IPS-15b (cell line): Measurements from ENCODE around the gene HIPK1.

ENCODE experiments used
- H3K27me3 ChIP-seq: one replicate; pipeline ENCODE4 v1.6.1; 2013; ENCODE audit warnings: low read length; ENCODE audit not compliant: control insufficient read depth, insufficient read depth
- H3K36me3 ChIP-seq: one replicate; pipeline ENCODE4 v1.6.1; 2013; ENCODE audit warnings: low read length; ENCODE audit not compliant: control insufficient read depth, insufficient read depth
- H3K4me1 ChIP-seq: one replicate; pipeline ENCODE4 v1.6.1; 2013; ENCODE audit warnings: mild to moderate bottlenecking, low read length; ENCODE audit not compliant: control insufficient read depth, insufficient read depth
- H3K4me3 ChIP-seq: one replicate; pipeline ENCODE4 v1.5.1; 2013; ENCODE audit warnings: low read depth, low read length
- H3K9ac ChIP-seq: one replicate; pipeline ENCODE4 v1.6.1; 2013; ENCODE audit warnings: low read depth, mild to moderate bottlenecking, low read length
- H3K9me3 ChIP-seq: one replicate; pipeline ENCODE4 v1.6.1; 2013; ENCODE audit warnings: mild to moderate bottlenecking, low read length; ENCODE audit not compliant: control insufficient read depth, insufficient read depth

Gene HIPK1

GRCh38 chr1:113928941-113929749 lies at the start of gene HIPK1:
HIPK1 (plus strand) TSS chr1:113929324.
- H3K27me3 ChIP-seq: peaks cover 1% of the 10 kb centered on the region
- peak within 1 kb of the TSS; percentile 78 for H3K4me3 ChIP-seq
- H3K36me3 ChIP-seq: no peaks in the 10 kb centered on the region
- peaks cover 5% of the 10 kb centered on the region for H3K4me1 ChIP-seq
- H3K9me3 ChIP-seq: no peaks in the 10 kb centered on the region
- peak within 1 kb of the TSS; percentile 82 for H3K9ac ChIP-seq

- no peaks in the 10 kb centered on the region for H3K36me3 ChIP-seq
- H3K27me3 ChIP-seq: no peaks in the 10 kb centered on the region
- H3K9me3 ChIP-seq: no peaks in the 10 kb centered on the region
- H3K4me3 ChIP-seq: no peak overlapping the region
- no peaks in the 10 kb centered on the region for H3K4me1 ChIP-seq
- no peak overlapping the region for H3K9ac ChIP-seq
These were observed 49.4 kb upstream of the HIPK1 start for GRCh38 chr1:113879739-113880038.

- Histone ChIP-seq H3K27me3 (no peaks in the 10 kb centered on the region), H3K4me3 (no peak overlapping the region), H3K4me1 (no peaks in the 10 kb centered on the region), H3K9me3 (no peaks in the 10 kb centered on the region), H3K36me3 (no peaks in the 10 kb centered on the region), H3K9ac (no peak overlapping the region)
These were observed 47.5 kb upstream of the HIPK1 start for GRCh38 chr1:113881661-113882060.

GRCh38 chr1:113886417-113887401 lies 42.4 kb upstream of the HIPK1 start:
- no peaks in the 10 kb centered on the region for H3K36me3 ChIP-seq
- H3K27me3 ChIP-seq: no peaks in the 10 kb centered on the region
- H3K4me1 ChIP-seq: no peaks in the 10 kb centered on the region
- H3K4me3 ChIP-seq: no peak overlapping the region
- H3K9ac ChIP-seq: no peak overlapping the region
- H3K9me3 ChIP-seq: no peaks in the 10 kb centered on the region

GRCh38 chr1:113887402-113888175 lies 41.5 kb upstream of the HIPK1 start, which contains the start of gene BCL2L15:
BCL2L15 (minus strand) TSS chr1:113887581; CDS start chr1:113887375, 206 bp downstream.
- Histone ChIP-seq H3K9ac (no peak within 1 kb of the TSS), H3K4me3 (no peak within 1 kb of the TSS), H3K4me1 (no peaks in the 10 kb centered on the region), H3K36me3 (no peaks in the 10 kb centered on the region), H3K9me3 (no peaks in the 10 kb centered on the region), H3K27me3 (no peaks in the 10 kb centered on the region)

- Histone ChIP-seq H3K9me3 (no peaks in the 10 kb centered on the region), H3K36me3 (no peaks in the 10 kb centered on the region), H3K4me1 (no peaks in the 10 kb centered on the region), H3K4me3 (no peak overlapping the region), H3K9ac (no peak overlapping the region), H3K27me3 (no peaks in the 10 kb centered on the region)
These were observed 38.3 kb upstream of the HIPK1 start for GRCh38 chr1:113890816-113891215.

- Histone ChIP-seq H3K9ac (no peak overlapping the region), H3K9me3 (no peaks in the 10 kb centered on the region), H3K27me3 (no peaks in the 10 kb centered on the region), H3K36me3 (no peaks in the 10 kb centered on the region), H3K4me3 (no peak overlapping the region), H3K4me1 (no peaks in the 10 kb centered on the region)
These were observed 37.4 kb upstream of the HIPK1 start for GRCh38 chr1:113891631-113892220.

- H3K36me3 ChIP-seq: peaks cover 5% of the 10 kb centered on the region
These were observed 35.9 kb upstream of the HIPK1 start for GRCh38 chr1:113893267-113893666.

GRCh38 chr1:113895098-113895497 lies 34.0 kb upstream of the HIPK1 start:
- H3K9ac ChIP-seq: no peak overlapping the region
- no peaks in the 10 kb centered on the region for H3K4me1 ChIP-seq
- H3K36me3 ChIP-seq: peaks cover 5% of the 10 kb centered on the region
- H3K9me3 ChIP-seq: no peaks in the 10 kb centered on the region
- no peak overlapping the region for H3K4me3 ChIP-seq
- H3K27me3 ChIP-seq: no peaks in the 10 kb centered on the region

More at GRCh38 chr1:113893267-113893666, 35.9 kb upstream of the HIPK1 start:
- no peaks in the 10 kb centered on the region for H3K9me3 ChIP-seq
- no peak overlapping the region for H3K4me3 ChIP-seq
- no peaks in the 10 kb centered on the region for H3K4me1 ChIP-seq
- no peak overlapping the region for H3K9ac ChIP-seq
- H3K27me3 ChIP-seq: no peaks in the 10 kb centered on the region

GRCh38 chr1:113895961-113896360 lies 33.2 kb upstream of the HIPK1 start:
- H3K36me3 ChIP-seq: peaks cover 5% of the 10 kb centered on the region
- no peak overlapping the region for H3K4me3 ChIP-seq
- no peak overlapping the region for H3K9ac ChIP-seq
- H3K27me3 ChIP-seq: no peaks in the 10 kb centered on the region
- no peaks in the 10 kb centered on the region for H3K9me3 ChIP-seq
- H3K4me1 ChIP-seq: no peaks in the 10 kb centered on the region

- Histone ChIP-seq H3K36me3 (peaks cover 8% of the 10 kb centered on the region), H3K9me3 (no peaks in the 10 kb centered on the region)
These were observed 30.8 kb upstream of the HIPK1 start for GRCh38 chr1:113898241-113898814.

More at GRCh38 chr1:113898241-113898814, 30.8 kb upstream of the HIPK1 start:
- Histone ChIP-seq H3K4me3 (no peak overlapping the region), H3K4me1 (no peaks in the 10 kb centered on the region), H3K9ac (no peak overlapping the region), H3K27me3 (no peaks in the 10 kb centered on the region)
